Anterior cingulate cortex (tissue), 58 donors: ENCODE measurements around the gene PATE1.
"Not testable (repeated sequence)": the region's sequence is repeated elsewhere in the genome, so short reads cannot be mapped to it uniquely, and the experiment has no call there.

Source experiments
- DNase-seq, 58 donors: peaks; one replicate each; lab custom pipeline; 2025; lab: John Stamatoyannopoulos, UW

Gene PATE1

DNA sequence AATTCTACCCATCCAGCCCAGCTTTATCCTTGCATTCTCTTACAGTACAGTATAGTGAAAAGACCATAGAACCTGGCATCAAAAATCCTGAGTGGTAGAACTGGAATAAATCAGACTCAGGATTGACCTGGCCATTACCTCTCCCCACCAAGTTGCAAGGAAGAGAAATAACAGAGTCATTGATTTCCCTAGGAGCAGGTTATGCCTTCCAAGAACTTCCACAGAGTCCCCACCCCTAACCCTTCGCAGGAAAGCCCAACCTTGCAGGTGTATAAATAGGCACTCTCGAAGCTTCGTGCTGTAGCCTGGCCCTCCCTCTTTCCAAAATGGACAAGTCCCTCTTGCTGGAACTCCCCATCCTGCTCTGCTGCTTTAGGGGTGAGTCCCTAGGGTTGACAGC, at the start of gene PATE1:
Gene PATE1 (plus strand): TSS at position 301 of the 400 bp plus-strand sequence. CDS start 26 bp downstream, at position 327.
- DNase-seq = no peak

DNA sequence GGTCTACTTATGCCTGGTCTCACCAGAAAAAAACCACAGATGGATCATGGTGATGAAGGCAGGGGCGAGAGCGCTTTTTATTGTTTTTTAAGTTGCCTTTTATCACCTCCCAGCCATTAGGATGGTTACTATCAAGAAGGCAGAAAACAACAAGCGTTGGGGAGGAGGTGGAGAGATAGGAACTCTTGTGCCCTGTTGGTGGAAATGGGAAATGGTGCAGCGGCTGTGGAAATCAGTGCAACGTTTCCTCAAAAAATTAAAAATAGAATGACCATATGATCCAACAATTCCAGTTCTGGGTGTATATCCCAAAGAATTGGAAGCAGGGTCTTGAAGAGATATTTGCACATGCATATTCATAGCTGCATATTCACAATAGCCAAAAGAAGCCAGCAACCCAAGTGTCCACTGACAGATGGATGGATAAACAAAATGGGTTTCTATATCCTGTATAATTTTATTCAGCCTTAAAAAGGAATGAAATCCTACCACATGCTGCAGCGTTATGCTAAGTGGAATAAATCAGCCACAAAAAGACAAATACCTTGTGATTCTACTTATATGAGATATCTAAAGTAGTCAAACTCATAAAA, 45.0 kb upstream of the PATE1 start:
- DNase-seq = no peak

DNA sequence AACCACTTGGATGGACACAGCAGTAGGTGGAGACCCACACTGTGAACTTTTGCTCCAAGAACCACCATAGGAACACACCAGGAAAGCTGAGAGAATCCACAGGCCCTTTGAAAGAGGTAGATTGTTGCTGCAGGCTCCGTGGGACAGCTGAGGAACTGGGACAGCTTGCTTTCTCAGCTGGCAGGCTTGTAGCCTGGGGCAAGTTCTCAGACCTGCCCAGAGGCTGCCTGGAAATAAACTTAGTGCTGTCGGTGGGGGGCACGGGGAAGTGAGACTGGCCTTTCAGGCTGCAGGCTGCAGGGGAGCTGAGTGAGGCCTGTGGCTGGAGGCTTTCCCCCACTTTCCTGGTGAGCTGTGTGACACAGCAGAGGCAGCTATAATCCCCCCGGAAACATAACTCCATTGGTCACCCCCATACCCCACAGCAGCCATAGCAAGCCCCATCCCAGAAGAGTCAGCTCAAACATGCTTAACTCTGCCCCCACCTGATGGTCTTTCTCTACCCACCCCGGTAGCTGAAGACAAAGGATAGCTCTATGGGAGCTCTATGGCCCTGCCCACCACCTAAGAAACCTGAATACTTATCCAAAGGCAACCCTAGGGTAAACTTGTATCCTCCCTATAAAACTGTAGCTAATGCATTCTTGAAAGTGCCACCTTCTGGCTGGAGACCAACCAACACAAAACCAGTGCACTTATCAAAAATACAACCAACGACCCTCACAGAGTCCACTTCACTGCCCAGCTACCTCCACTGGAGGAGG, 44.0 kb upstream of the PATE1 start:
- peak in 3 of 58 donors; percentile 4 to 33 (median 5) for DNase-seq

DNA sequence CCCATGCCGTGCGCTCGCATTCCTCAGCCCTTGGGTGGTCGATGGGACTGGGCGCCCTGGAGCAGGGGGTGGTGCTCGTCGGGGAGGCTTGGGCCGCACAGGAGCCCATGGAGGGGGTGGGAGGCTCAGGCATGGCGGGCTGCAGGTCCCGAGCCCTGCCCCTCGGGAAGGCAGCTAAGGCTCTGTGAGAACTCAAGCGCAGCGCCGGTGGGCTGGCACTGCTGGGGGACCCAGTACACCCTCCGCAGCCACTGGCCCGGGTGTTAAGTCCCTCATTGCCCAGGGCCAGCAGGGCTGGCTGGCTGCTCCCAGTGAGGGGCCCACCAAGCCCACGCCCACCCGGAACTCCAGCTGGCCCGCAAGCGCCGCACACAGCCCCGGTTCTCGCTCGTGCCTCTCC, 41.4 kb upstream of the PATE1 start:
- not testable (repeated sequence) for DNase-seq

GRCh38 chr11:125720781-125721180, 25.3 kb upstream of the PATE1 start:
- no peak for DNase-seq

DNA sequence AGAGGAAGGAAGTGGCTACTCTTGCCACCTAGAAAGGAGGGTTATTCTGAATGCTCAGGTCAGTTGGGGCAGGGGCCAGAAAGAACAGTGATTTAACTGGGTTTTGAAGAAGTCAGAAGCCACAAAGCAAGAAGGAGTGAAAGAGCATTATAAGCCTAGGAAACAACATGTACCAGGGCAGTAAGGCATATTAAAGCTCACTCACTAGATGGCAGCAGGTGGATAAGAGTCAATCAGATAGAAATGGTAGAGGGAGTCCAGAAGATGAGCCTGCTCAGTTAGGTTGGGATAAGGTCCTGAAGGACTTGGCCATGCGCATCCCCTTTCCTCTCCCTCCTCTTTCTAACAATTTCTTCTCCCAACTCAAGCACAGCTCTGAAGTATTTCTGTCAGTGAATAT, 22.0 kb upstream of the PATE1 start:
- no peak for DNase-seq

DNA sequence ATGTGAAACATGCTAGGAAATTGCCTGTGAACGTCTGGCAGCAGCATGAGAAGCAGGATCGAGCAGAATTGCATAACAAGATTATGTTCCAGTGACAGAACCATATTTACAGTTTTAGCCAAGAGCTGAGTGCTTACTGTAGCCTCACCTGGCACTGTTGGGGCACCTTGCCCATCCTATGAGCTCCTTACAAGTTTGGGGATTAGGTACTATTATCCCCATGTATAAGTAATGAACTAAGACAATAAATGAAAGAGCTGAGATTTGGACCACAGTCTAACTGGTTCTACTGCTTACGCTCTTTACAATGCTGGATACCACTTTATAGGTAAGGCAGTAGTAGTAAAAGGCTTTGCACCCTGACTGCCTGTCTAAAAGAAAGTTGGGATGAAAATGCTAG, 17.1 kb upstream of the PATE1 start:
- DNase-seq = no peak

DNA sequence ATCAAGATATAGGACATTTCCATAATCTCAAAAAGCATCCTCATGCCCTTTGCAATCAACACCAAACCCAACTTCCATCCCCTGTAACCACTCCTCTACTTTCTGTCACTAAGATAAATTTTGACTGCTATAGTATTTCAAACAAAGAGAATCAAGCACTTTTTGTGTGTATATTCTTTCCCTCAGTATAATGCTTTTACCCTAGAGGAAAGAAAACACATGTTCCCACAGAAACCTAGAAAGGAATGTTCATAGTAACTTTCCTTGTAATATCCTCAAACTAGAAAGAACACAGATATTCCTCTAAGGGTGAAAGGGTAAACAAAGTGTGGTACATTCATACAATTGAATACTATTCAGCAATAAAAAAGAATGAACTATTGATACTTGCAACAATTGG, 5.5 kb upstream of the PATE1 start:
- DNase-seq = no peak

DNA sequence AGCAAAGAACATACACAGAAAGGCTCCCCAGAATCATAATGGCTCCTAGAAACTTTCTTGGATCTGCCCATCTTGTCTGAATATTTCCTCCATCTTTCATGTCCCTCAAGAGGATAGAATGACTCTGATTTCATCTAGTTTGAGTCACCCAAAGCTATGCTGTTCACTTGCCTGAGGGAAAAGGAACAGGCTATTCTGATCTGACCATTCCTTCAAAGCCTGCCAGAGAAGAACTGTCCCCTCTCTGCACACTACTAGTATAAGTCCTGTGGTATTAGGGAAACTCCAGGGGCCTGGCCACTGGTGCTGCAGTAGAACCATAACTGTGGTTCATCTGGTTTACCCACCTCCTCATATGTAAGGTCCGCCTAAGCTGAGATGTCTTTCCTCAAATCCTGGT, 2.4 kb upstream of the PATE1 start:
- DNase-seq = no peak

GRCh38 chr11:125750629-125751028, 4.5 kb downstream of the PATE1 start:
- no peak for DNase-seq

DNA sequence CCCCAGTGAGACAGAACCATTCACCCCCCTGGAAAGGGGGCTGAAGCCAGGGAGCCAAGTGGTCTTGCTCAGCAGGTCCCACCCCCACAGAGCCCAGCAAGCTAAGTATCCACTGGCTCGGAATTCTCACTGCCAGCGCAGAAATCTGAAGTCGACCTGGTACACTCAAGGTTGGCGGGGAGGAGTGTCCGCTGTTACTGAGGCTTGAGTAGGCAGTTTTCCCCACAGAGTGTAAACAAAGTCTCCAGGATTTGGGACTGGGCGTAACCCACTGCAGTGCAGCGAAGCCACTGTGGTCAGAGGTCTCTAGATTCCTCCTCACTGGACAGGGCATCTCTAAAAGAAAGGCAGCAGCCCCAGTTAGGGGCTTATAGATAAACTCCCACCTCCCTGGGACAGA, 10.0 kb downstream of the PATE1 start:
- no peak for DNase-seq

GRCh38 chr11:125762445-125762844, 16.4 kb downstream of the PATE1 start:
- no peak for DNase-seq

- no peak for DNase-seq
Observed at GRCh38 chr11:125763483-125763882, 17.4 kb downstream of the PATE1 start.

DNA sequence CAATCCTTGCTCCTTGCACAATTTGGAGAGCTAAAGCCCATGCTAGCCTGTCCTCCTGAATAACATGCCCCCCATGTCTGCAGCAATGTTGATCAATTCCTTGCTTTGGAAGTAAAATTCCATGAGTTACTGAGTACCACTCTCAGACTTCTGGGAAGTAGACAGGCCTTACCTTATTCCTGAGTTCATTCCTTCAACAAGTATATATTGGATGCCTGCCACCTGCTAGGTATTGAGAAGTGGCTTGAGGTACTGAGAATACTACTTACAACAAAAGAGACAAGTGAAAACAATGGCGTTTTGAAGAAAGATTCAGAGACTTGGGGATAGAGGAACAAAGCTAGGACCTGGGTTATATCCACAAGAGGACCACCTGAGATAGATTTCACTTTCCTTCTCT, 20.2 kb downstream of the PATE1 start:
- DNase-seq = no peak

DNA sequence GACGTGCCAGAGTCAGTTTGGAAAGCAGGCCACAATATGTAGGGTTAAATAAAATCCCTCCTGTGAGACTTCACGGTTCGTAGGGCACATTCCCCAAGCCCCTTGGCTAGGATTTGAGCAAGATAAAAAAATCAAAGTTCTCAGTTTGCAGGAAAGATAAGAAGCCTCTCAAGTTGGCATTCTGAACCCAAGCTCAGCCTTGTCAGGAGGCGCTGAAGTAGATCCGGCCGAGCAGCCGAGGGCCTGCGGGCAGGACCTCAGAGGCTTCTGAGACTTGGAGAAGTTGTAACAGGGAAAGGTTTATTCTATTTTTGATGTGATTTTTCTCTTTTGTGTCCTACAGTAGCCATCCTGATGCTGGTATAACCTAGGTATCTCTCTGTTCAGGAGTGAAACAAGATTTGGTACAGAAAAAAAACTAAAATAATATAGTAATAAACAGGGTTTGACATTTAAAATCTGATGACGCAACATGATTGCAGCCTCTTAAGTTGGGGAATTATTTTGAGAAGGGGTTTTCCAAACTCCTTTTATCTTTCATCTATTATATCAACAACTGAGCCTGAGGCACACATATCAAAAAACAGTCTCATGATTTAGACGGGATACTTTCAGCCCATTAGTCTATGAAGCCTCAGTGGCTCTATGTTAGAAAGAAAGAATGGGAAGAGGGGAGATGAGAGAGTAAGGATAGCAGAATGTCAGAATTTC, 22.4 kb downstream of the PATE1 start:
- no peak for DNase-seq

DNA sequence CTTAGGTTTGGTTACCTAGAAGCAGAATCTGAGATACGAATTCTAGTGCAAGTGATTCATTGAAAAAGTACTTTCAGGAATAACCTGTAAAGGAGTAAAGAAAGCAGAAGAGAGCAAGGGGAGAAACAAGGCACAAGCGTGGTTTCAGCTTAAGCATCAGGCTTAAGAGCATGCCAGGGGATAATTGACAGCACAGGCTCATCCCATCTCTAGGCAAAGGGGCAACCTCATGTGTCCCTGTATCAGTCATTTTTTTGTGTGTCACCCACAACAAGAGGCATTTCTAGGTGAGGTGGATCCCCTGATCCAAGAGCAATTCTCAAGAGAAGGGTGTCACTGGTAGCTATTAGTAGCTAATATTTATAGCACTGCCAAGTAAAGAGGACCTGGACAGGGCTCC, 24.5 kb downstream of the PATE1 start:
- DNase-seq = no peak

GRCh38 chr11:125772834-125773505, 26.9 kb downstream of the PATE1 start:
- no peak for DNase-seq

- DNase-seq = no peak
Observed at GRCh38 chr11:125773516-125773915, 27.4 kb downstream of the PATE1 start.

DNA sequence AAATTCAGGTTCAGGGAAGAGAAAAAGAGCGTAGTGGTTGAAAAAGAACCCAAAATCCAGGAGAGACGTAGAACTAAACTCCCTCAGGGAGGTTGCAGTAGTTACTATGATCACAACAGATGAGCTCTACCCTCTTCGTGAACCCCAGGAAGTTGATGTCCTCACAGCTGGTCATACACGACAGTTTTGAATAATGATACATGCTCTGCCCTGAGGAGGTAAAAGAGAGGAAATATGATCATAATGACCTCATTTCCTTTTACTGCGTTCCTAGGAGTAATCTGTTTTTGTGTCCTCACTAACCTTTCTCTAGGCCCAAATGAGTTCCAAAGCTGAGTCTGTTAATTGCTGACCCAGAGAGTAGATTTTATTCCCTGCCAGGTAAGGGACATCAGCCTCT, 31.2 kb downstream of the PATE1 start:
- no peak for DNase-seq

- no peak for DNase-seq
Observed at GRCh38 chr11:125778728-125779127, 32.6 kb downstream of the PATE1 start, which contains the start of gene PATE2. Gene PATE2, minus strand, starts transcription at chr11:125778828. Its CDS starts 55 bp downstream, at chr11:125778773.

GRCh38 chr11:125784678-125785077, 38.6 kb downstream of the PATE1 start:
- DNase-seq = no peak
